DOHH2 (cell line): ENCODE measurements around the gene HOXD10.

Experiments
- H3F3A ChIP-seq: fragments of 200-600 bp; sonication (generic), shearing (Covaris generic); 2 replicates; pipeline ENCODE4 v1.6.0; 2016; ENCODE audit warnings: antibody characterized with exemption, mild to moderate bottlenecking; ENCODE audit not compliant: control insufficient read depth, insufficient read depth
- H3K27ac ChIP-seq: fragments of 200-600 bp; sonication (generic); 2 replicates; pipeline ENCODE4 v1.5.1; 2014; ENCODE audit warnings: low read depth, mild to moderate bottlenecking, low read length, moderate library complexity
- H3K27me3 ChIP-seq: fragments of 200-600 bp; sonication (generic); 2 replicates; pipeline ENCODE4 v1.6.1; 2014; ENCODE audit warnings: mild to moderate bottlenecking, low read length, mixed read lengths; ENCODE audit not compliant: control insufficient read depth
- H3K36me3 ChIP-seq: fragments of 200-600 bp; sonication (generic); 2 replicates; pipeline ENCODE4 v1.6.1; 2014; ENCODE audit warnings: mild to moderate bottlenecking, low read length, moderate library complexity, mixed read lengths; ENCODE audit not compliant: control insufficient read depth
- H3K4me1 ChIP-seq: fragments of 200-600 bp; sonication (generic); 2 replicates; pipeline ENCODE4 v1.6.1; 2014; ENCODE audit warnings: mild to moderate bottlenecking, low read length, mixed read lengths; ENCODE audit not compliant: control insufficient read depth
- H3K4me2 ChIP-seq: fragments of 200-600 bp; sonication (generic); 2 replicates; pipeline ENCODE4 v1.6.0; 2014; ENCODE audit warnings: mild to moderate bottlenecking, low read length, moderate library complexity
- H3K4me3 ChIP-seq: fragments of 200-600 bp; sonication (generic); 2 replicates; pipeline ENCODE4 v1.5.1; 2014; ENCODE audit warnings: mild to moderate bottlenecking, low read length, mixed read lengths
- H3K79me2 ChIP-seq: fragments of 200-600 bp; sonication (generic); 2 replicates; pipeline ENCODE4 v1.6.1; 2014; ENCODE audit warnings: mild to moderate bottlenecking, low read length, mixed read lengths; ENCODE audit not compliant: control insufficient read depth
- H3K9me2 ChIP-seq: fragments of 200-600 bp; sonication (generic); replicated peaks from 2 replicates; pipeline ENCODE4 v1.6.1; 2014; ENCODE audit warnings: mild to moderate bottlenecking, low read length, mixed read lengths; ENCODE audit not compliant: control insufficient read depth
- H3K9me3 ChIP-seq: fragments of 200-600 bp; sonication (generic); 2 replicates; pipeline ENCODE4 v1.6.1; 2014; ENCODE audit warnings: antibody characterized with exemption, low read length, mixed read lengths; ENCODE audit not compliant: control insufficient read depth, insufficient read depth
- H4K20me1 ChIP-seq: fragments of 200-600 bp; sonication (generic); 2 replicates; pipeline ENCODE4 v1.6.0; 2014; ENCODE audit warnings: low read depth, mild to moderate bottlenecking, antibody characterized with exemption, low read length, moderate library complexity; ENCODE audit not compliant: control insufficient read depth, insufficient read depth
- EZH2phosphoT487 ChIP-seq: fragments of 200-600 bp; sonication (generic); IDR thresholded peaks from 2 replicates; pipeline ENCODE4 v1.6.1; 2017; ENCODE audit warnings: borderline replicate concordance, mild to moderate bottlenecking, antibody characterized with exemption, low read length, moderate library complexity, mixed read lengths
- TF ChIP-seq, protein P1 (sequence below): fragments of 200-600 bp; sonication (generic); IDR thresholded peaks from one replicate; pipeline ENCODE4 v1.5.1; 2014; ENCODE audit warnings: antibody characterized with exemption, mild to moderate bottlenecking, low read depth, low read length; ENCODE audit not compliant: poor library complexity, severe bottlenecking

HOXD10 gene

DNA sequence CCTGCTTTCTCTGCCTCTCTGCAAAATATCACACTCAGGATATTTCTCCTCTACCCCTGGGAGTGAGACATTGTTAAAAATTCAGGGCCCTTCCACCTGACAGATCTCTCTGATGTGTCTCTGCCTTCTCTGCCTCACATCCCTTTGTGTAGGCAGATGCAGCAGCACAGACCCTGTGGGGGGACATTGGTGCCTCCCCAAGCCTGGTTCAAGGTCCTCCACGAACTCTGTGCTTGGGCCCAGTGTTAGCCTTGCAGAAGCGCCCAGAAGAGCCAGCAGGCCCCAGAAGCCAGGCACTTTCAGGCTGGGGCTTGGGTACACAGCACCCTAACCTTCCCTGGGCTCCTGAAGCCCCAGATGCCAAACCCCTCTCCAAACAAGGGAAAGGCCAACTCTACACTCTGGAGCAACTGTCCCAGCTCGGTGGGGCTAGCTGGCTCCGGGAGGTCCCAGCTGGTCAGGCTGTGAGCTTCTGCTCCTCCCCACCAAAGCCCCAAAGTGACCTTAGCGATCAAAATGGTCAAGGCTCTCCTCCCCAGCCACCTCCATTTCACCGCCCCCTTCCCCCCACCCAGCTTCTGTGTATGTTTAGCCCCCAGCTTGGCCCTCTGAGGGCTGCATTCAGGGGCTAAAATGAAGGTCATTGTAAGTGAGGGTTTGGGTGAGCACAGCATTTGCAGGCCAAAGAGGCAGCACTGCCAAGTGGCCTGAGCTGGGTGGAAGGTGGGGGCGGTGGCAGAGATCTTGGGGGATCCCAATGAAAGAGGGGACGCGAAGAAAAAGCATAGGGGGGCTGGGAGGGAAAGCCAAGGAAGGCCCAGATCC lies 8.6 kb downstream of the HOXD10 start:
- Histone ChIP-seq H3K4me3 (no peak overlapping the region), H3K36me3 (no peaks in the 10 kb centered on the region), H3K9me2 (no peaks in the 10 kb centered on the region), H3K4me2 (no peak overlapping the region), H3K27me3 (peaks cover 14% of the 10 kb centered on the region; the same call in 1 of the 2 replicates), H3K79me2 (no peaks in the 10 kb centered on the region), H3K27ac (no peak overlapping the region), H3F3A (no peaks in the 10 kb centered on the region), H3K9me3 (no peaks in the 10 kb centered on the region), H3K4me1 (no peaks in the 10 kb centered on the region), H4K20me1 (no peaks in the 10 kb centered on the region)
- TF ChIP-seq, protein P1, sequence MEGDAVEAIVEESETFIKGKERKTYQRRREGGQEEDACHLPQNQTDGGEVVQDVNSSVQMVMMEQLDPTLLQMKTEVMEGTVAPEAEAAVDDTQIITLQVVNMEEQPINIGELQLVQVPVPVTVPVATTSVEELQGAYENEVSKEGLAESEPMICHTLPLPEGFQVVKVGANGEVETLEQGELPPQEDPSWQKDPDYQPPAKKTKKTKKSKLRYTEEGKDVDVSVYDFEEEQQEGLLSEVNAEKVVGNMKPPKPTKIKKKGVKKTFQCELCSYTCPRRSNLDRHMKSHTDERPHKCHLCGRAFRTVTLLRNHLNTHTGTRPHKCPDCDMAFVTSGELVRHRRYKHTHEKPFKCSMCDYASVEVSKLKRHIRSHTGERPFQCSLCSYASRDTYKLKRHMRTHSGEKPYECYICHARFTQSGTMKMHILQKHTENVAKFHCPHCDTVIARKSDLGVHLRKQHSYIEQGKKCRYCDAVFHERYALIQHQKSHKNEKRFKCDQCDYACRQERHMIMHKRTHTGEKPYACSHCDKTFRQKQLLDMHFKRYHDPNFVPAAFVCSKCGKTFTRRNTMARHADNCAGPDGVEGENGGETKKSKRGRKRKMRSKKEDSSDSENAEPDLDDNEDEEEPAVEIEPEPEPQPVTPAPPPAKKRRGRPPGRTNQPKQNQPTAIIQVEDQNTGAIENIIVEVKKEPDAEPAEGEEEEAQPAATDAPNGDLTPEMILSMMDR = no peak
- TF ChIP-seq EZH2phosphoT487 = no peak

DNA sequence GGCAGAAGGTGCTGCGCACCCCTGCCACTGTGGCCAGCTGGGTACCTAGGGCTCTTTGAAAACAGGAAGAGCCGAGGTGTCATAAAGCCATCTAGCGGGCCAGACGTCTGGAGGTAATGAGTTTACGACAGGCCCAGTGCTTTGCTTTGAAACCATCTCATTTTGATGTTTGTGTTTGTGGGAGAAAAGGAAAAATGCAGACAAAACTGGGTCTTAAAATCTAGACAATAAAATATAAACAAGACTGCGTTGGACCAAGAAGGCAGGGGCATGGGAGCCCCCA lies 9.1 kb downstream of the HOXD10 start:
- Histone ChIP-seq H3K79me2 (no peaks in the 10 kb centered on the region), H3K27me3 (peaks cover 11% of the 10 kb centered on the region; the same call in 1 of the 2 replicates), H3K27ac (no peak overlapping the region), H3K4me2 (no peak overlapping the region), H4K20me1 (no peaks in the 10 kb centered on the region), H3K9me2 (no peaks in the 10 kb centered on the region), H3K4me3 (no peak overlapping the region), H3F3A (no peaks in the 10 kb centered on the region), H3K4me1 (no peaks in the 10 kb centered on the region), H3K9me3 (no peaks in the 10 kb centered on the region), H3K36me3 (no peaks in the 10 kb centered on the region)
- TF ChIP-seq, protein P1 = no peak
- no peak for TF ChIP-seq EZH2phosphoT487

DNA sequence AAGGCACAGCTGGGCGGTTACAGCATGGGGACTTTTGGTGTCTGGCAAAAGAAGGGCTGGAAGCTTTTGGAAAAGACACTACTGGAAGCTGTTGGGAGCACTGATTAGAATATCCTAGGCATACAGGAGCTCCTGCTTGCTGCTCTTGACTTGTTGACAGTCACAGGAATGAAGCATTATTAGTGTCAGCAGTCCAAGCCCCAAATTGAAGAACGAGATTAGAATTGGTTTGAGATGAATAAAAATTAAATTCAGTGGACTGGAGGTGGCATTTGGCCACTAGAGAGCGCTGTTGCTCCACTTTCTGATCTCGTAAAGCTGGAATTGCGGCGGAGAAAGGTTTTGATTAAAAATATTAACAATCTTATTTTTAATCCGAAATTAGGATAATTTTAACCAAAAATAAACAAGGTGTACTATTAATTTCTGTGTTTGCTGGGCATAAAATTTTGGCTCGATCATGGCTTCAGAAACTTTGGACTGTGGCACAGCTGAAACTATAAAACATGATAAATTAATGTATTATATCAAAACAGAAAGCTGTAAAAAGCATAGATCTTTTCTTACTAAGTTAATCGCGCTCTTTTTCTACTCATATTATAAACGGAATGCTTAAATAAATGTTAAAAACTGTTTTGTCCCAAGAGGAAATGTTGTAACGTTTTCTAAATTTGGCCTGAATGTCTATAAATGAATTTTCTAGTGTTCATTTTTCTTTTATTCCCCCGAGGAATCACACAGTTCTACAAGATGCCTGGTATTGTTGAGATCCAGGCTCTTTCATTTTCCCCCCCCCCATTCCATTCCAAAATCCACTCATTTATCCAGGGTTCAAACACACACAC lies 10.6 kb downstream of the HOXD10 start:
- H3K36me3 ChIP-seq = no peaks in the 10 kb centered on the region
- no peak overlapping the region for H3K4me2 ChIP-seq
- no peak overlapping the region for H3K27ac ChIP-seq
- H3K4me1 ChIP-seq = no peaks in the 10 kb centered on the region
- no peaks in the 10 kb centered on the region for H3F3A ChIP-seq
- H3K79me2 ChIP-seq = no peaks in the 10 kb centered on the region
- TF ChIP-seq, protein P1 = peak; percentile 83
- TF ChIP-seq EZH2phosphoT487 = no peak
- H3K9me3 ChIP-seq = no peaks in the 10 kb centered on the region
- H4K20me1 ChIP-seq = no peaks in the 10 kb centered on the region
- peaks cover 11% of the 10 kb centered on the region; the same call in 1 of the 2 replicates for H3K27me3 ChIP-seq
- H3K4me3 ChIP-seq = no peak overlapping the region
- H3K9me2 ChIP-seq = no peaks in the 10 kb centered on the region
